Mesodermal cell (in vitro differentiated cells): Measurements from ENCODE around the gene MKI67.

Source experiments
- H3K27ac ChIP-seq: 2 replicates; pipeline ENCODE4 v1.7.0; 2013; ENCODE audit warnings: mild to moderate bottlenecking, low read depth, low read length, moderate library complexity; ENCODE audit not compliant: severe bottlenecking
- H3K36me3 ChIP-seq: 2 replicates; pipeline ENCODE4 v1.7.1; 2013; ENCODE audit warnings: mild to moderate bottlenecking, low read length, moderate library complexity; ENCODE audit not compliant: control insufficient read depth, insufficient read depth
- H3K4me1 ChIP-seq: one replicate; pipeline ENCODE4 v1.7.1; 2013; ENCODE audit warnings: mild to moderate bottlenecking, low read length; ENCODE audit not compliant: insufficient read depth, control insufficient read depth, poor library complexity, severe bottlenecking
- H3K4me3 ChIP-seq: 2 replicates; pipeline ENCODE4 v1.7.0; 2013; ENCODE audit warnings: low read length, control low read depth, mild to moderate bottlenecking; ENCODE audit not compliant: insufficient read depth, poor library complexity, severe bottlenecking; ENCODE audit errors: extremely low read depth
- H3K9me3 ChIP-seq: 2 replicates; pipeline ENCODE4 v1.7.1; 2013; ENCODE audit warnings: mild to moderate bottlenecking, low read length, moderate library complexity; ENCODE audit not compliant: control insufficient read depth
- WGBS, 2 experiments: methylation state at CpG; one replicate each; pipeline ENCODE4 v1.1.5; 2013; ENCODE audit warnings: missing lambda C conversion rate in 2 of 2; ENCODE audit not compliant: insufficient coverage in 2 of 2; 5-methylcytosine and 5-hydroxymethylcytosine counted together

Gene MKI67

DNA sequence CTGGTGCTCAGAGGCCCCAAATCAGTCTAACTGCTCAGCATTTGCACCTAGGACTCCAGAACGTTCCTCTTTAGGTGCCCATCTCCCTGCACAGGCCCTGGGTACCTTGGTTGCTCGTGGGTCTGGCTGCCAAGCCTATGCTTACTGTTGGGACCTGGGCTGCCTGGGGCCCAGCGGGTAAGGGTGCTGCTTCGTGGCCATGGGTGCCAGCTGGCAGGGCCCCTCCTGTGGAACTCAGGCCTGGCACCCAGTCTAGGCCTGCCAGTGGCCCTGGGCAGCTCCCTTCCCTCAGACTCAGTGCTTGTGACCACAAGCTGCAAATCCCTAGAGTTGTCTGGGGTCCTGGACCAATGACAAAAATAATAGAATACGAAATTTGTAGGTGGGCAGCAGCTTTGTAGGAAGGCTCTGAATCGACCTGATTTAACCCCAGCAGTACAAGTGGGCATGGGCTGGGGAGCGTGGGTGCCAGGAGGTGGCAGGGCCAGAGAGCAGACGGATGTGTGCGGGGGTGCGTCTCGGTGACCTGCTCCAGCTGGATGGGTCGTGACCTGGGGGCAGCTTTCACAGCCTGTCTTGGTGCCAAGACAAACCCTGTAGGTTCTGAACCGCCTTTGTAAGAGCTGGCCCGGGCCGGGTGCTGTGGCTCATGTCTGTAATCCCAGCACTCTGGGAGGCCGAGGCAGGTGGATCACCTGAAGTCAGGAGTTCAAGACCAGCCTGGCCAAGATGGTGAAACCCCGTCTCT, 69.7 kb downstream of the MKI67 start:
- H3K4me3 ChIP-seq, result no peak overlapping the region
- 93 to 95% methylated on average over 14 to 15 of the region's 17 CpGs for WGBS, 2 experiments
- peaks cover 22% of the 10 kb centered on the region for H3K36me3 ChIP-seq
- H3K4me1 ChIP-seq, result no peaks in the 10 kb centered on the region
- H3K27ac ChIP-seq, result no peak overlapping the region
- H3K9me3 ChIP-seq, result no peaks in the 10 kb centered on the region

DNA sequence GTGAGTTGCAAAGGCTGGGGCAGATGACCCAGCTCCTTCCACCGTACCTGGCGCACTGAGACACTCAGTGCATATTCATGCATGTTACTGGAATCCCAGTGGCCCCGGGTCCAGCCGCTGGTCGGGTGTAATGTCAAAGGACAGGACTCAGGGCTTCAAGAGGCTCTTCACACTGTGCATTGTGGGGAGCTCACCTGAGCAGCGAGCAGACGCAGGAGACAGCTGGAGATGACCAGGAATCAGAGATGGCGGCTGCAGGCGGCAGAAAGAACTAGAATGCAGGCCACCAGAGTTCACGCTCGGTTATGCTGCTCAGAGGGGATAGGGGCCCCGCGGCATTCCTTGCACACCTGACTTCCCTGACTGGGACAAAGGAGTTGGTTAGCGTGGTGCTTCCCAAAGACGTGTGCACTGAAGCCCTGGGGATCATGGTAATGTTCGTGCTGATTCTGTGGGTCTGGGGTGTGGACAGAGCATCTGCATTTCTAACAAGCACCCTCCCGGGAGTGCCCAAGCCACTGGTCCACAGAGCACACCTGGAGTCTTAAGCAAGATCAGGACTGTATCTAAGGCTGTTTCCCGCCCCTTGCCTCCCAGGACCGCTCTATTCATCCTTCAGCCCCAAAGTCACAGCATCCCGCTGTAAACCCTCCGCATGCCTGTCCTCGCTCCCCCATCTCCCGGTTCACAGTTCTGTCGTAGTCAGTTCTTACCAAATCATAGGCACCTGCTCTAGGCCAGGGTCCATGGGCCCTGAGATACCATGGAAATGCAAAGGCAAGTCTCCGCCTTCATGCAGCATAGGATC, 71.0 kb downstream of the MKI67 start:
- Histone ChIP-seq H3K27ac (no peak overlapping the region), H3K4me3 (no peak overlapping the region), H3K9me3 (no peaks in the 10 kb centered on the region), H3K4me1 (peaks cover 3% of the 10 kb centered on the region), H3K36me3 (peaks cover 27% of the 10 kb centered on the region)
- 93 to 96% methylated on average over 22 to 24 of the region's 25 CpGs for WGBS, 2 experiments

DNA sequence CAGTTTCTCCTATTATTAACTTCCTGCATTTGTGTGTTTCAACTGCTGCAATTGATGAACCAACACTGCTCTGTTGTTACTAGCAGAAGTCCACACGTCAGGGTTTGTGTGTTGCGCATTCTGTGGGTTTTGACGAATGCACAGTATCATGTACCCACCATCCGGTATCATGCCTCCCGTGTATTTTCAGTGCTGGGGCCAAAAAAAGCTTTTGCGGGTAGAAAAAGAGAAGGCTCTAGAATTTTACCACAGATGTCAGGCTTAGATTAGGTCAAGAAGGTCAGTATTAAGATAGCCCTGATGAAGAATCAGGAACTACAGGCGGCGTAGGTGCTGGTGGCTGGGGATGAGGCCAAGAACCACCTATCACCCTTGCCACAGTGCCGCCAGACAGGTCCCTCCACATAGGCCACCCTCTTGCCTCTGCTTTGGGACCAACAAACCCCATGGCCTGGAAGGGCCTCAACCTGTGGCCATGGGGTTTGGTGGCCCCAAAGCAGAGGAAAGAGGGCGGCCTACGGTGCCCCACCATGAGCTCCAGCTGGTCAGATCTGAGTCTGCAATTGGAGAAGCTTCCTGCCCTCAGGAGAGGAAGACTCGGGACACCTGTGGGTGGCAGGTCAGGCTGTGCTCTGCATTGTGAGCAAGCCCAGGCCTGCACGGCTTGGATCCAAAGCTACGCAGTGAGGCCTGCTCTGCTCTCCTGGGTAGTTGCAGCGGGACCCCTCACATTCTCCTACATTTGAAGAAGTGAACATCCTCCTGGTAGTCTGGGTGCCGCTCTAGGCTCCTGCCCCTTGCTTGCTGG, 71.9 kb downstream of the MKI67 start:
- Histone ChIP-seq H3K27ac (no peak overlapping the region), H3K4me1 (peaks cover 3% of the 10 kb centered on the region), H3K9me3 (no peaks in the 10 kb centered on the region), H3K36me3 (peaks cover 29% of the 10 kb centered on the region), H3K4me3 (no peak overlapping the region)
- WGBS, 2 experiments, result 95 to 96% methylated on average over 11 to 16 of the region's 16 CpGs

DNA sequence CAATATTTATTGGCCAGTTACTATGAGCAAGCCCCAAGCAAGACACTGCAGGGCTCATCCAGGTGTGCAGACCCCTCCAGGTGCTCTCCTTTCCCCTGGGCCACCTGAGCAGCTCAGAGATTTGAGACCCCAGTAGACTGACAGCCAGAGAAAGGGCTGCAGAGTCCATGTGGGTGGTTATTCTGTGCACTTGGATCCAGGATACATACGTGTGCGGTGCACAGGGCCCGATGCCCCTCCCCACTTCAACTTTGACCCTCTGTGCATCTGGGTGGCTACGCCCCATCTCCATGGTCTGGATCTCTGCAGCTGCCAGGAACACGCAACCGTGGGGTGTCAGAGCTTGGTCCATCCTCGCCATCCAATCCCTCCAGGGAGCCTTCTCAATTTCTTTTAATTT, 72.9 kb downstream of the MKI67 start:
- 91 to 100% methylated on average over 4 of the region's 7 CpGs for WGBS, 2 experiments
- Histone ChIP-seq H3K9me3 (no peaks in the 10 kb centered on the region), H3K4me1 (peaks cover 9% of the 10 kb centered on the region), H3K36me3 (peaks cover 33% of the 10 kb centered on the region), H3K27ac (no peak overlapping the region), H3K4me3 (no peak overlapping the region)

DNA sequence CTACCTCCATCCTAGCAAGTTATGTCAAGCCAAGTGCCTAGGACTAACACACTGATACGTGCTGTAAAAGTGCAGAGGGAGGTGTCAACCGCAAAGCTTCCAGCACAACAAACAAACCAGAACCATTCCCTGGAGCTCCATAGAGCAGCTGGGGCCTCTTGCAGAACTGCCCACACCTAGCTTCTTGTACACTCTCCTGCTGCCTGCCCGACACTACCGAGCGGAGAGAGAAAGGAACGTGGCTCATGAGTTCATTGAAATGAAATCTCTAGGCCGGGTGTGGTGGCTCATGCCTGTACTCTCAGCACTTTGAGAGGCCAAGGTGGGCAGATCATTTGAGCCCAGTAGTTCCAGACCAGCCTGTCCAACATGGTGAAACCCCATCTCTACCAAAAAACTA, 73.5 kb downstream of the MKI67 start:
- Histone ChIP-seq H3K4me3 (no peak overlapping the region), H3K4me1 (peaks cover 16% of the 10 kb centered on the region), H3K9me3 (no peaks in the 10 kb centered on the region), H3K27ac (no peak overlapping the region), H3K36me3 (peaks cover 33% of the 10 kb centered on the region)
- WGBS, 2 experiments, result 87 to 96% methylated on average over 6 to 7 of the region's 7 CpGs

DNA sequence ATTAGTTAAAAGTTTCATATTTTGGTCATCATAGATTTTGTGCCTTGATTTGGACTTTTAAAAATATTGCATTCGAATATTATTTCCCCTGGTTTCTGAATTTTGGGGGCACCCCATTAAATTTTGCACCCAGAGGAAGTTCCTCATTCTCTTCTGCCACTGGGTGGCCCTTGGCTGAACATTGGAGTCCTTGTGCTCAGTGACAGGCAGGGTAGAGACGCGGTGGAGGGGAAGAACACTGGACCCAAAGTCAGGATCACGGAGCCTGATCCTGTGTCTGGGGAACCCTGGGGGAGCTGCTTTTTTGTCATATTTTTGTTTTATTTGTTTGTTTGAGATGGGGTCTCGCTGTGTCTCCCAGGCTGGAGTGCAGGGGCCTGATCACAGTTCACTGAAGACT, 74.7 kb downstream of the MKI67 start:
- H3K27ac ChIP-seq, result no peak overlapping the region
- H3K36me3 ChIP-seq, result peaks cover 33% of the 10 kb centered on the region
- H3K9me3 ChIP-seq, result no peaks in the 10 kb centered on the region
- H3K4me1 ChIP-seq, result peaks cover 27% of the 10 kb centered on the region
- WGBS, 2 experiments, result 97 to 98% methylated on average over 3 to 5 of the region's 5 CpGs
- H3K4me3 ChIP-seq, result no peak overlapping the region

DNA sequence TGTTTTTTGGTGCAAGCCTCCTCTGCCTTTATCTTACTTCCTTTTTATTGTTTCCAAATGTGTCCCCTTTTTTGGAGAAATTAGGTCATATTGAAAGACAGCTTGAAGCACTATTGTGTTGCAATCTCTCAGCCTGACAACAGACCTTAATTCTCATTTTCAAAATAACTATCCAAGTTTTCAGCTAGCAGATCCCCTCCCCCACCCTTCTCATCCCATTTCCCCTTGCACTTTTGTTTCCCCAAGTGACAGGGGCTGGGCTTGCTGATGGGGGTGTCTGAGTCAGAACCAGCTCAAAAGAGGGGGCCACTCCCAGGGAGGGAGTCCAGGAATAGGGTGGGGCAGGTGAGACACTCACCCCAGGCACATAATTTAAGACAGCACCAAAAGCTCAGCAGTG, 75.3 kb downstream of the MKI67 start:
- H3K27ac ChIP-seq, result no peak overlapping the region
- H3K36me3 ChIP-seq, result peaks cover 33% of the 10 kb centered on the region
- H3K4me3 ChIP-seq, result no peak overlapping the region
- no peaks in the 10 kb centered on the region for H3K9me3 ChIP-seq
- H3K4me1 ChIP-seq, result peaks cover 27% of the 10 kb centered on the region

DNA sequence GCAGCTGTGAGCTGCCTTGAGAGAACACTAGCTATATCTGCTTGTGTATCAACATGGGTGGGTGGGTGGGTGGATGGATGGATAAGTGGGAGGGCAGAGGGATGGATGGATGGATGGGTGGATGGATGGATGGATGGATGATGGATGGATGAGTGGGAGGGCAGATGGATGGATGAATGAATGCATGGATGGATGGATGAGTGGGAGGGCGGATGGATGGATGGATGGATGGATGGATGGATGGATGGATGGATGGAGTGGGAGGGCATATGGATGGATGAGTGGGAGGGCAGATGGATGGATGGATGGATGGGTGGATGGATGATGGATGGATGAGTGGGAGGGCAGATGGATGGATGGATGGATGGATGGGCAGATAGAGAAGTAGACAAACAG, 76.1 kb downstream of the MKI67 start:
- H3K36me3 ChIP-seq, result peaks cover 25% of the 10 kb centered on the region
- no peak overlapping the region for H3K4me3 ChIP-seq
- no peak overlapping the region for H3K27ac ChIP-seq
- H3K9me3 ChIP-seq, result no peaks in the 10 kb centered on the region
- 75 to 90% methylated on average over 1 of the region's 1 CpG for WGBS, 2 experiments
- peaks cover 27% of the 10 kb centered on the region for H3K4me1 ChIP-seq

DNA sequence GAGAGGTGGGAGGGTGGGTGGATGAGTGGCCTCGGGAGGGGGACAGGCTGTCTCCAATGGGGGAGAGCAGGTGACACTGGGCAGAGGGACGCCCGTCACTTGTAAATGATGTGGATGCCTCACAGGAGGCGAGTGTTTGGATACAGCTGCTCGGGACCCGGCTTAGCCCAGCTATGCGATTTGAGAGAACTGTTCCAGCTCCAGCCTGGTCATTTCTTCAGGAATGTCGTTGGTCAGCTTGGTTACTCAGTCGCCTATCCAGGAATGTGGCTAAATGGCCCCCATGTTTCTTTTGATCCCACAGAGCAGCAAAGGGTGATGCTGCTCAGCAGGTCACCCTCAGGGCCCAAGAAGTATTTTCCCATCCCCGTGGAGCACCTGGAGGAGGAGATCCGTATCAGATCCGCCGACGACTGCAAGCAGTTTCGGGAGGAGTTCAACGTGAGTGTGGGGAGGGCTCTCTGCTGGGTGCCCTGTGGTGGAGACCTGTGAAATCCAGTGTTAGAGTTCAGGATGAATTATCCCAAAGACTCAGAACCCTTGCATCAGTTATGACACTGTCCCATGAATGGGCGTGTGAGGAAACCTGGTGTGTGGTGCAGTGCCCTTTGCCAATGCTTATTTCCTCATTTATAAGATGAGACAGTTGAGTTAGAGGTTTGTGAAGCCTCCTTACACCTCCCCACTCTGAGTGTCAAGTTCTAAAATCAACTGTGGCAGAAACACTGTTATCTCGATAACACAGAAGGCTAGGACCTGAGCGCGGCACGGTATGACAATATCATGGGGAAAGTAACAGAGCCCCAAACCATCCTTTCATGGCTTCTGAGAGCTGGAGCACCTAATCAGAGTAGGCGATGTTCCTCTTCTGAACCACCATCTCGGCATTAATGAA, 76.8 kb downstream of the MKI67 start:
- no peak overlapping the region for H3K27ac ChIP-seq
- no peaks in the 10 kb centered on the region for H3K9me3 ChIP-seq
- no peak overlapping the region for H3K4me3 ChIP-seq
- 85 to 91% methylated on average over 21 to 22 of the region's 23 CpGs for WGBS, 2 experiments
- peaks cover 27% of the 10 kb centered on the region for H3K4me1 ChIP-seq
- peaks cover 23% of the 10 kb centered on the region for H3K36me3 ChIP-seq

DNA sequence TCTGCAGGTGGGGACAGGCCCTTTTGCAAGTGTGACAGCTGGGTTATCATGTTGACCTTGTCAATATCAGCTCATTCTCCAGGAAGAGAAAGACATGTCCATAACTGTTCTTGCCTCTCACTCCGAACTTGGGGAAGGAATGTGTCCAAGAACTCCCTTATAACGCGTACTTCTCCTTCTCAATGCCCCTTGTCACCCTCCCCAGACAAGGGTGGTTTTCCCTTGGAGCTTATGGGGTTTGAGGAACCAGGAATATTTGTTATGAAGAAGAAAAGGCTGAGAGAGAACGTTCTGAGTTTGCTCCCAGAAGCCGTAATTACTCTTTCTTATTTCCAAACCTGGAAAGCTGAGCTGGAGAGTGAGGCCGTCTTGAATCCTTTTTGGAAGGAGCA, 77.4 kb downstream of the MKI67 start:
- Histone ChIP-seq H3K9me3 (no peaks in the 10 kb centered on the region), H3K4me3 (no peak overlapping the region), H3K27ac (no peak overlapping the region), H3K36me3 (peaks cover 23% of the 10 kb centered on the region), H3K4me1 (peaks cover 27% of the 10 kb centered on the region)
- WGBS, 2 experiments, result 57 to 100% methylated on average over 1 of the region's 6 CpGs
